NOMO-1 treated with dmso at 0.1 percent for 144 hours (cell line): ENCODE results near the gene NRAP.
"Not testable (repeated sequence)": the region's sequence is repeated elsewhere in the genome, so short reads cannot be mapped to it uniquely, and the experiment has no call there.

Source experiments
- DNase-seq: peaks from one replicate; lab custom pipeline; 2025; ENCODE audit not compliant: unreplicated experiment; lab: John Stamatoyannopoulos, UW

NRAP gene

GRCh38 chr10:113681533-113682470 is 18.0 kb upstream of the NRAP start:
- DNase-seq: no peak

GRCh38 chr10:113680190-113681111 is 16.6 kb upstream of the NRAP start:
- DNase-seq: peak; percentile 51

GRCh38 chr10:113679463-113680189 is 15.8 kb upstream of the NRAP start, which contains the start of gene CASP7:
Gene CASP7 (plus strand): TSS chr10:113679912. CDS start chr10:113697494, 17,582 bp downstream.
- DNase-seq: peak; percentile 79

DNA sequence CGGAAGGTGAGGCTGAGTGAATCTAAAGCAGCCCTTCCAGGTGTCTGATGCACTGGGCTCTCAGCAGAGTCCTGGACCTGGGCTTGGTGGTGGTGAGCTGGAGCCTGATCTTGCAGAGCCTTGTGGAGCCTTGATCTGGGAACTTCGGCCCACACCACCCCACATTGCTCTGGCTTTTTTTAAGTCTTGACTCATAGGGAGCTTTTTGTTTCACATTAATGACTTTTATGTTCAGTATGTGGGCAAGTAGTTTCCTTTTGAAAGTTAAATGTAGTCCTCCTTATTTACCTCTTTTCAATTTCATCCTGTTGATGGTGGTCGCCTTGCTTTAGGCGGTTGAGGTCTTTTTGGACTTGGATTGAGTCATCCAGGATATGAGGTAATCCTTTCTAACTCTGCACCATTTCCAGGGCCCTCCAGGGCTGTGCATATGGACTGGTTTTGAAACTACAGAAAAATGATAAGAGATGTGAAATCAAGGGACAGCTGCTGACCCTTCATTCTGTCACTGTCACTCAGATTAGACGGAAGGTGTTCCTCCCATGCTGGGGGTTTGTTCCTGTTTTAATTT is 2.9 kb upstream of the NRAP start:
- DNase-seq: no peak

- DNase-seq: no peak
Measured at GRCh38 chr10:113665806-113666354, 2.0 kb upstream of the NRAP start.

DNA sequence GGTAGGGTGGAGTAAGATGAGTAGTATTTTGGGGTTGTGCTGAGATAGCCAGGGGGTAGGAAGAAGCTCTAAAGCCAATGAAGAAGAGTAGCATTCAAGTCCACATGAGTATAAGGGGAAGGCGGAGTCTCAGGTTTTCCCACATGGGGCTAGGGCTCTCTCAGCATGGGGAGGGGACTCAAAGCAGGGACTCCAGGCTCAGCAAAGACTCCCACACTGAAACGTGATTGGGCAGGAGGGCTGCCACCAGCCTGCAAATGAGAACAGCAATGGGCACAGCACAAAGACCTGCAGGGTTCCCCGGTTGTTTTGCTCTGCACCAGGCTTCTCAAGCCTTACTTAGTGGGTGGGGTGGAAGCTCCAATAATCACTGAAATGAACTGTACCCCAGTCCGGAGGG is 1.5 kb upstream of the NRAP start:
- no peak for DNase-seq

GRCh38 chr10:113663142-113663541 is 699 bp downstream of the NRAP start:
- DNase-seq: no peak

GRCh38 chr10:113661332-113661731 is 2.5 kb downstream of the NRAP start:
- DNase-seq: no peak

GRCh38 chr10:113657544-113657943 is 6.3 kb downstream of the NRAP start:
- no peak for DNase-seq

GRCh38 chr10:113656896-113657295 is 6.9 kb downstream of the NRAP start:
- no peak for DNase-seq

GRCh38 chr10:113652456-113652855 is 11.4 kb downstream of the NRAP start:
- not testable (repeated sequence) for DNase-seq

DNA sequence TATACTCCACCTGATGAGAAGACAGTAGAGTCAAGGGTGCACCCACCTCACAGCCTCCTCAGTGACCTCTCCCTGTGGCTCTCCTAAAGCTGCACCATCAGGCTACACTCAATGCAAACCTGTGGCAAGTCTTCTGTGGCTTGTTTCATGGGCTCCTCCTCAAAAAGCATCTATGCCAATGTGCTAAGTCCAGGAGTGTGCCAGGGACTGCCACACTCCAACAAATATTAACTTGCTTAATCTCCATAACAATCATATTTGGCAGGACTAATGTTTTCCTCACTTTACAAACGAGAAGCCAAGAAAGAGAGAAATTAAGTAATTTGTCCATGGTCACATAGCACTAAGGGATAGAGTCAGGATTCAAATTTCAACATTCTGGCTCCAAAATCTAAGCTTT is 11.9 kb downstream of the NRAP start:
- DNase-seq: no peak

DNA sequence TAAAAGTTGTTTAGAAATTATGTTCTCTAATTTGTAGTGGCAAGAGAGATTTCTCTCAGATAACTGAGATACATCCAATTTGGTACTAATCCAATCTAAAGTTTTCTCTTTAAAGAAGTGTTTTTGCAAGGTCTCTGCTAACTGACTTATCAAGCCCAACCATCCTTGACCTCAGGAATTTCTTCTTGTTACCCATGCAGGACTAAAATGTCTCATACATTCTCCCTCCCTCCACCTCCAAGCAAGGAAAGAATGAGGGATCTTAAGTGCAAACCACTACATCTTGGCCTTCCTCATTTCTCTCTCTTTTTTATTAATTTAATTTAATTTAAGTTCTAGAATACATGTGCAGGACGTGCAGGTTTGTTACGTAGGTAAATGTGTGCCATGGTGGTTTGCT is 12.8 kb downstream of the NRAP start:
- DNase-seq: no peak

- no peak for DNase-seq
Measured at GRCh38 chr10:113650172-113650571, 13.7 kb downstream of the NRAP start.

DNA sequence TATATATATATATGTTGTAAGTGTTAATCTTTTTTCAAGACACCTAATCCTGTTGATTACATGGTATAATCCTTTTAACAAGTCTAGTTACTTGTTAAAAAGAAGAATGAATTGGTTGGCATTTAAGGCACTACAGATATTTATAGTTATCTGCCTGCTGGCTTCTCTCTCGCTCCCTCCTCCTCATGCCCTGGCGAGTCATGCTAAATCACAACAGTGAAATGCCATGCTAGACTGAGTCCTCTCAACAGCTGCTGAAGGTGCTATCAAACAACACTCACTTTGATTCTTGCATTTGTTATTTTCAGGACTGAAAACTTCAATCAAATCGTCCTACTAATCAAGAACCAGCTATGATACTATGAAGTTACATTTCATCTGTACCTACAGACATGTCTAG is 15.4 kb downstream of the NRAP start:
- DNase-seq: no peak

DNA sequence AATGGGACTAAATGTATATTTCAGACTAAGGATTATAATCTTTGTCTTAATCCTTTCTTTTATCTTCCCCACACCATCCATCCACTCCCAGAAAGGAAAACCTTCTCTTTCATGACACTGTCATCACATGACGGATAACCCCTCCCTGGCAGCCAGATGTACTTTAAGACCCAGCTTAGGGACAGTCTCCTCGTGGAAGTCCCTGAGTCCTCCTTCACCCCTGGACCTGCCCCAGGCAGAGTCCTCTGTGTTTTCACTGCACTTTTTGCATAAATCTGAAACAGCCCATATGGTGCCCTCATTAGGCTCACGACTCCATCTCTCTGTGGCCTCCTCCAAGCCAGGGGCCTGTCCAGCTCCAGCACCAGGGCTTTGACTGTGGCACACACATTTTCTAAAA is 16.0 kb downstream of the NRAP start:
- no peak for DNase-seq

- DNase-seq: no peak
Measured at GRCh38 chr10:113646336-113647201, 17.3 kb downstream of the NRAP start.

GRCh38 chr10:113644185-113645120 is 19.4 kb downstream of the NRAP start:
- no peak for DNase-seq
